K562 (cell line): ENCODE measurements around the gene SLC9A2. TPM values are rescaled to one million over a fixed set of nuclear protein-coding genes. Genes with fewer than 3 reads are reported as not detected.
A peak's percentile ranks its signal among the peaks of the same experiment; 100 is the strongest.

Experiments
- ATAC-seq: fragments of 200-7000 bp; cut with Tn5 transposase; 3 replicates; pipeline ENCODE4 v1.9.1; 2020; ENCODE audit warnings: moderate library complexity
- BruUV-seq: library from RNA; stranded (reverse); fragments of 400-500 nt; replicated peaks from 2 replicates; lab custom pipeline; 2021; lab: Mats Ljungman, UMichigan
- CTCF ChIA-PET: fragments of 300-600 bp; formaldehyde crosslinking; extraction: SDS; loops from one replicate; lab custom pipeline; 2021; ENCODE audit warnings: low intra/inter-chr PET ratio; lab: Yijun Ruan, JAX
- POLR2A ChIA-PET: fragments of 300-600, 350-650 bp; sonication (Branson Sonifier 250); formaldehyde crosslinking; extraction: SDS; loops from one replicate; lab custom pipeline; 2021; ENCODE audit warnings: antibody characterized with exemption, inconsistent platforms; lab: Yijun Ruan, JAX
- DNase-seq, 4 experiments: peaks; one replicate each; pipeline versions ENCODE4 v3.0.0 to v3.0.0-alpha.2; 2011 to 2018; ENCODE audit warnings: low spot score in 3 of 4, mixed read lengths in 3 of 4; ENCODE audit errors: extremely low read depth in 1 of 4
- FAIRE-seq: peaks from 2 replicates; lab custom pipeline; 2011; peaks lifted over from hg19 to GRCh38; lab: Jason Lieb, UNC
- H2AFZ ChIP-seq: 2 replicates; pipeline ENCODE4 v1.6.0; 2011; ENCODE audit warnings: low read depth, low read length, control low read depth, inconsistent platforms
- H3K27ac ChIP-seq: fragments of 200-600 bp; 3 replicates; pipeline ENCODE4 v1.8.0; 2011; ENCODE audit warnings: low read depth, mild to moderate bottlenecking, control low read depth, inconsistent platforms, low read length, moderate library complexity, mixed read lengths; ENCODE audit errors: extremely low read depth
- H3K27me3 ChIP-seq, 2 experiments: fragments of 300-600 bp in 1 of 2; 2 replicates in 1 of 2; 3 replicates in 1 of 2; pipeline versions ENCODE4 v1.6.0 to v1.8.0; 2011; ENCODE audit warnings: inconsistent platforms in 2 of 2, low read length in 2 of 2, mild to moderate bottlenecking in 1 of 2, mixed read lengths in 1 of 2, moderate library complexity in 1 of 2; ENCODE audit not compliant: control insufficient read depth in 2 of 2, insufficient read depth in 2 of 2
- H3K36me3 ChIP-seq: fragments of 300-600 bp; 3 replicates; pipeline ENCODE4 v1.8.0; 2011; ENCODE audit warnings: mild to moderate bottlenecking, low read length, inconsistent platforms; ENCODE audit not compliant: control insufficient read depth, insufficient read depth
- H3K4me1 ChIP-seq, 2 experiments: fragments of 200-600 bp in 1 of 2; replicated peaks in 1 of 2; 2 replicates in 1 of 2; 3 replicates in 1 of 2; pipeline versions ENCODE4 v1.5.1 to v1.8.0; 2011; ENCODE audit warnings: inconsistent platforms in 2 of 2, low read length in 2 of 2, mild to moderate bottlenecking in 1 of 2, mixed read lengths in 1 of 2, moderate library complexity in 1 of 2; ENCODE audit not compliant: control insufficient read depth in 2 of 2, insufficient read depth in 2 of 2
- H3K4me2 ChIP-seq: 2 replicates; pipeline ENCODE4 v1.6.1; 2011; ENCODE audit warnings: low read length, control low read depth, inconsistent platforms, mixed read lengths; ENCODE audit not compliant: insufficient read depth
- H3K4me3 ChIP-seq: fragments of 200-600 bp; sonication (generic), shearing (Covaris generic); 2 replicates; pipeline ENCODE4 v1.5.1; 2016; ENCODE audit warnings: control low read depth, inconsistent platforms
- H3K79me2 ChIP-seq: fragments of 200-600 bp; 3 replicates; pipeline ENCODE4 v1.8.0; 2011; ENCODE audit warnings: low read length, inconsistent platforms; ENCODE audit not compliant: control insufficient read depth, insufficient read depth
- H3K9ac ChIP-seq, 2 experiments: 2 replicates each; pipeline versions ENCODE4 v1.6.0 to v1.6.1; 2011; ENCODE audit warnings: low read depth in 2 of 2, low read length in 2 of 2, control low read depth in 1 of 2, inconsistent platforms in 1 of 2, mild to moderate bottlenecking in 1 of 2, mixed read lengths in 1 of 2; ENCODE audit not compliant: insufficient read depth in 1 of 2
- H3K9me1 ChIP-seq: one replicate; pipeline ENCODE4 v1.6.0; 2011; ENCODE audit warnings: inconsistent platforms, mild to moderate bottlenecking, low read length, moderate library complexity; ENCODE audit not compliant: control insufficient read depth, insufficient read depth
- H3K9me3 ChIP-seq: replicated peaks from 2 replicates; pipeline ENCODE4 v1.5.1; 2011; ENCODE audit warnings: low read depth, low read length, inconsistent platforms; ENCODE audit not compliant: control insufficient read depth, insufficient read depth
- H4K20me1 ChIP-seq: replicated peaks from 2 replicates; pipeline ENCODE4 v1.6.1; 2011; ENCODE audit warnings: low read length, inconsistent platforms, mixed read lengths; ENCODE audit not compliant: control insufficient read depth, insufficient read depth
- RAD21 ChIP-seq, 2 experiments: fragments of 250-450 bp in 1 of 2; fragments of 450-650 bp in 1 of 2; sonication (Bioruptor Pico) in 1 of 2; formaldehyde crosslinking in 1 of 2; IDR thresholded peaks in 1 of 2; conservative IDR thresholded peaks in 1 of 2; 2 replicates each; pipeline versions ENCODE4 v1.4.0 to v1.8.0; 2020 to 2022; ENCODE audit warnings: mild to moderate bottlenecking in 2 of 2, moderate library complexity in 1 of 2
- ZNF347 ChIP-seq: fragments of 450-650 bp; formaldehyde crosslinking; IDR thresholded peaks from 2 replicates; pipeline ENCODE4 v1.4.0; 2020; ENCODE audit warnings: low read depth, mild to moderate bottlenecking, moderate library complexity
- WGBS: fragments of 100-300 bp; shearing (Covaris generic); methylation state at CpG from one replicate; pipeline ENCODE4 v1.1.6; 2016; ENCODE audit warnings: low coverage, mixed read lengths; ENCODE audit not compliant: insufficient coverage; ENCODE audit errors: missing lambda C conversion rate; 5-methylcytosine and 5-hydroxymethylcytosine counted together
- in situ Hi-C: fragments of 300-500 bp; cut with MboI; formaldehyde crosslinking; loops from 4 replicates; pipeline ENCODE4 v1.15.0; 2018; ENCODE audit warnings: inconsistent platforms, mixed read lengths
- intact Hi-C: fragments of 100-400 bp; cut with micrococcal nuclease; formaldehyde crosslinking; loops from 2 replicates; pipeline ENCODE4 v1.14.2; 2022
- polyA plus RNA-seq, 8 experiments: library from polyadenylated mRNA; depleted of rRNA in 4 of 8; stranded (reverse) in 5 of 8; unstranded in 3 of 8; fragments of >200 nt; fragmentation: Nextera tagmentation in 2 of 8; fragmentation: Illumina TruSeq in 1 of 8; extraction: Ambion mirVana in 2 of 8; extraction: Trizol in 1 of 8; gene quantifications; 2 replicates each; pipeline versions ENCODE4 v1.2.1 to v1.2.3, GENCODE V29; 2011 to 2014; ENCODE audit warnings: inconsistent platforms in 1 of 8, missing spikeins in 1 of 8
- total RNA-seq, 7 experiments: library from RNA; depleted of rRNA in 6 of 7; stranded (reverse); fragments of >200 nt in 6 of 7; fragmentation: Illumina TruSeq in 2 of 7; extraction: Trizol in 2 of 7; gene quantifications; 2 replicates each; pipeline versions ENCODE4 v1.2.1 to v1.2.3, GENCODE V29; 2011 to 2021; ENCODE audit warnings: low replicate concordance in 1 of 7
- TF ChIP-seq, protein P1 (sequence below), 3 experiments: IDR thresholded peaks in 2 of 3; conservative IDR thresholded peaks in 1 of 3; 2 replicates each; pipeline ENCODE4 v1.5.1; 2011 to 2012; ENCODE audit warnings: low read length in 3 of 3, mild to moderate bottlenecking in 3 of 3, control low read depth in 2 of 3, improper control_type of control experiment in 1 of 3, inconsistent platforms in 1 of 3, low read depth in 1 of 3, mixed read lengths in 1 of 3, moderate library complexity in 1 of 3; ENCODE audit not compliant: insufficient read depth in 2 of 3

Gene SLC9A2
- total and polyA plus RNA-seq, 9 of the 15 experiments (the other 6 are each of a cell fraction or from before 2014, with no cell fraction given), result 0.45 to 3.3 (median 1.6) TPM

GRCh38 chr2:102637358-102637757 lies 18.0 kb downstream of the SLC9A2 start:
- no peaks in the 10 kb centered on the region for H3K27me3 ChIP-seq
- H3K4me3 ChIP-seq, result no peak overlapping the region
- CTCF ChIA-PET, result no interaction called here
- DNase-seq (no peak), ATAC-seq (peak; percentile 3; the same call in 1 of the 3 replicates), FAIRE-seq (peak; percentile 35)
- no TSS peak for BruUV-seq
- no peaks in the 10 kb centered on the region; the same call in 2 of the 3 replicates for H3K36me3 ChIP-seq
- H3K79me2 ChIP-seq, result peaks cover 36% of the 10 kb centered on the region
- intact Hi-C loops (loop anchor here (5.0 kb wide), 1 partner anchor 65 kb away; no protein-coding TSS in a partner anchor), in situ Hi-C loops (no loop called here)
- H3K4me2 ChIP-seq, result peak overlapping the region; percentile 76; the same call in 1 of the 2 replicates
- TF ChIP-seq, protein P1, sequence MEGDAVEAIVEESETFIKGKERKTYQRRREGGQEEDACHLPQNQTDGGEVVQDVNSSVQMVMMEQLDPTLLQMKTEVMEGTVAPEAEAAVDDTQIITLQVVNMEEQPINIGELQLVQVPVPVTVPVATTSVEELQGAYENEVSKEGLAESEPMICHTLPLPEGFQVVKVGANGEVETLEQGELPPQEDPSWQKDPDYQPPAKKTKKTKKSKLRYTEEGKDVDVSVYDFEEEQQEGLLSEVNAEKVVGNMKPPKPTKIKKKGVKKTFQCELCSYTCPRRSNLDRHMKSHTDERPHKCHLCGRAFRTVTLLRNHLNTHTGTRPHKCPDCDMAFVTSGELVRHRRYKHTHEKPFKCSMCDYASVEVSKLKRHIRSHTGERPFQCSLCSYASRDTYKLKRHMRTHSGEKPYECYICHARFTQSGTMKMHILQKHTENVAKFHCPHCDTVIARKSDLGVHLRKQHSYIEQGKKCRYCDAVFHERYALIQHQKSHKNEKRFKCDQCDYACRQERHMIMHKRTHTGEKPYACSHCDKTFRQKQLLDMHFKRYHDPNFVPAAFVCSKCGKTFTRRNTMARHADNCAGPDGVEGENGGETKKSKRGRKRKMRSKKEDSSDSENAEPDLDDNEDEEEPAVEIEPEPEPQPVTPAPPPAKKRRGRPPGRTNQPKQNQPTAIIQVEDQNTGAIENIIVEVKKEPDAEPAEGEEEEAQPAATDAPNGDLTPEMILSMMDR (IDR thresholded peaks at IDR 0.05 in 2 of 3, conservative IDR thresholded peaks at IDR 0.05 in 1 of 3; ENCODE audit: insufficient read depth in 2 of 3, low read depth in 1 of 3, low read length in 3 of 3), result peak; percentile 10 to 29 (median 27); a peak in 2 of 6 replicates
- TF ChIP-seq RAD21 (CRISPR knock-in tag; conservative IDR thresholded peaks at IDR 0.05 in 1 of 2, IDR thresholded peaks at IDR 0.05 in 1 of 2), result peak in 1 of 2 experiments; percentile 21; a peak in 2 of 4 replicates
- no peak for TF ChIP-seq ZNF347
- no peaks in the 10 kb centered on the region; the same call in 1 of the 2 replicates for H3K9me3 ChIP-seq
- WGBS, result 69% methylated on average over 4 of the region's 4 CpGs
- H2AFZ ChIP-seq, result peak overlapping the region; percentile 68
- H3K9me1 ChIP-seq, result no peaks in the 10 kb centered on the region
- POLR2A ChIA-PET, result interaction anchor here (1.5 kb wide), 1 partner anchor 11 kb away, joined by 4 read pairs; no protein-coding TSS in a partner anchor
- peaks cover 12 to 47% of the 10 kb centered on the region in 2 experiments for H3K4me1 ChIP-seq
- H3K27ac ChIP-seq, result peak overlapping the region; percentile 86; the same call in 2 of the 3 replicates
- no peaks in the 10 kb centered on the region for H4K20me1 ChIP-seq
- peak overlapping the region; percentile 52 to 70; a peak in 2 of 4 replicates for H3K9ac ChIP-seq
